HG03097 (cell line): ENCODE measurements around the gene TGFBR3.

Experiments
- ATAC-seq: cut with Tn5 transposase; IDR thresholded peaks from one replicate; pipeline ENCODE4 v1.9.1; 2021; ENCODE audit not compliant: unreplicated experiment, low FRiP score

The TGFBR3 gene

GRCh38 chr1:91718877-91719276 is 167.1 kb downstream of the TGFBR3 start:
- no peak for ATAC-seq

- ATAC-seq = no peak
These were observed 167.6 kb downstream of the TGFBR3 start for GRCh38 chr1:91718368-91718767.

- no peak for ATAC-seq
These were observed 168.1 kb downstream of the TGFBR3 start for GRCh38 chr1:91717839-91718238.

GRCh38 chr1:91716339-91716738 is 169.6 kb downstream of the TGFBR3 start:
- ATAC-seq = no peak

GRCh38 chr1:91715416-91716000 is 170.4 kb downstream of the TGFBR3 start:
- no peak for ATAC-seq

- no peak for ATAC-seq
These were observed 171.0 kb downstream of the TGFBR3 start for GRCh38 chr1:91714867-91715381.

- ATAC-seq = no peak
These were observed 172.7 kb downstream of the TGFBR3 start for GRCh38 chr1:91712981-91713841.

- no peak for ATAC-seq
These were observed 173.6 kb downstream of the TGFBR3 start for GRCh38 chr1:91712393-91712792.

- ATAC-seq = no peak
These were observed 174.3 kb downstream of the TGFBR3 start for GRCh38 chr1:91711504-91712247.

- ATAC-seq = no peak
These were observed 175.7 kb downstream of the TGFBR3 start for GRCh38 chr1:91710261-91710660.

- no peak for ATAC-seq
These were observed 177.3 kb downstream of the TGFBR3 start for GRCh38 chr1:91708691-91709090.

- no peak for ATAC-seq
These were observed 178.1 kb downstream of the TGFBR3 start for GRCh38 chr1:91707890-91708218.

- no peak for ATAC-seq
These were observed 178.6 kb downstream of the TGFBR3 start for GRCh38 chr1:91707114-91707889.

- no peak for ATAC-seq
These were observed 179.6 kb downstream of the TGFBR3 start for GRCh38 chr1:91706140-91706957.

- ATAC-seq = no peak
These were observed 181.2 kb downstream of the TGFBR3 start for GRCh38 chr1:91704746-91705145.

GRCh38 chr1:91703095-91703494 is 182.9 kb downstream of the TGFBR3 start:
- ATAC-seq = no peak

- no peak for ATAC-seq
These were observed 184.5 kb downstream of the TGFBR3 start for GRCh38 chr1:91701472-91701869.

GRCh38 chr1:91700771-91701471 is 185.0 kb downstream of the TGFBR3 start:
- no peak for ATAC-seq

- no peak for ATAC-seq
These were observed 185.6 kb downstream of the TGFBR3 start for GRCh38 chr1:91700332-91700731.
